GM21528 (cell line): ENCODE measurements around the gene CHD6.

ENCODE experiments used
- ATAC-seq: cut with Tn5 transposase; IDR thresholded peaks from one replicate; pipeline ENCODE4 v1.9.1; 2021; ENCODE audit warnings: mild to moderate bottlenecking, moderate library complexity; ENCODE audit not compliant: unreplicated experiment, low FRiP score

The CHD6 gene

GRCh38 chr20:41440882-41441281, 177.3 kb downstream of the CHD6 start:
- ATAC-seq: no peak

GRCh38 chr20:41437836-41438235, 180.3 kb downstream of the CHD6 start:
- ATAC-seq: no peak

- no peak for ATAC-seq
Measured at GRCh38 chr20:41436679-41437078, 181.5 kb downstream of the CHD6 start.

- ATAC-seq: no peak
Measured at GRCh38 chr20:41433203-41433602, 185.0 kb downstream of the CHD6 start.

- peak; percentile 54 for ATAC-seq
Measured at GRCh38 chr20:41432746-41433145, 185.4 kb downstream of the CHD6 start.

GRCh38 chr20:41428285-41428684, 189.9 kb downstream of the CHD6 start:
- no peak for ATAC-seq

GRCh38 chr20:41427833-41428232, 190.3 kb downstream of the CHD6 start:
- ATAC-seq: no peak

GRCh38 chr20:41426976-41427375, 191.2 kb downstream of the CHD6 start:
- no peak for ATAC-seq

GRCh38 chr20:41426086-41426830, 191.9 kb downstream of the CHD6 start:
- no peak for ATAC-seq

GRCh38 chr20:41425180-41425884, 192.8 kb downstream of the CHD6 start:
- no peak for ATAC-seq

- no peak for ATAC-seq
Measured at GRCh38 chr20:41424546-41424945, 193.6 kb downstream of the CHD6 start.

GRCh38 chr20:41424011-41424410, 194.2 kb downstream of the CHD6 start:
- no peak for ATAC-seq

GRCh38 chr20:41422953-41423352, 195.2 kb downstream of the CHD6 start:
- no peak for ATAC-seq

GRCh38 chr20:41418739-41419293, 199.4 kb downstream of the CHD6 start:
- no peak for ATAC-seq

GRCh38 chr20:41418031-41418430, 200.1 kb downstream of the CHD6 start:
- ATAC-seq: no peak

GRCh38 chr20:41415191-41415590, 203.0 kb downstream of the CHD6 start:
- ATAC-seq: no peak

GRCh38 chr20:41413169-41413568, 205.0 kb downstream of the CHD6 start:
- ATAC-seq: no peak

GRCh38 chr20:41412324-41413120, 205.7 kb downstream of the CHD6 start:
- no peak for ATAC-seq

GRCh38 chr20:41411391-41411847, 206.8 kb downstream of the CHD6 start:
- no peak for ATAC-seq

- no peak for ATAC-seq
Measured at GRCh38 chr20:41408986-41409385, 209.2 kb downstream of the CHD6 start.
